Measurements from ENCODE around the gene SLC26A8.
"Not testable (repeated sequence)": the region's sequence is repeated elsewhere in the genome, so short reads cannot be mapped to it uniquely, and the experiment has no call there.

DNA sequence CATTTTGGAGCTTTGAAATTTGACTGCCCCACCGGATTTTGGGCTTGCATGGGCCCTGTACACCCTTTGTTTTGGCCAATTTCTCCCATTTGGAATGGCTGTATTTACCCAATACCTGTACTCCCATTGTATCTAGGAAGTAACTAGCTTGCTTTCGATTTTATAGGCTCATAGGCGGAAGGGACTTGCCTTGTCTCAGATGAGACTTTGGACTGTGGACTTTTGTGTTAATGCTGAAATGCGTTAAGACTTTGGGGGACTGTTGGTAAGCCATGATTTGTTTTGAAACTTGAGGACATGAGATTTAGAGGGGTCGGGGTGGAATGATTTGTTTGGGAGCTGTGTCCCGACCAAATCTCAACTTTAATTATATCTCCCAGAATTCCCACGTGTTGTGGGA is 83.3 kb downstream of the SLC26A8 start:
- TF ChIP-seq, protein P1, sequence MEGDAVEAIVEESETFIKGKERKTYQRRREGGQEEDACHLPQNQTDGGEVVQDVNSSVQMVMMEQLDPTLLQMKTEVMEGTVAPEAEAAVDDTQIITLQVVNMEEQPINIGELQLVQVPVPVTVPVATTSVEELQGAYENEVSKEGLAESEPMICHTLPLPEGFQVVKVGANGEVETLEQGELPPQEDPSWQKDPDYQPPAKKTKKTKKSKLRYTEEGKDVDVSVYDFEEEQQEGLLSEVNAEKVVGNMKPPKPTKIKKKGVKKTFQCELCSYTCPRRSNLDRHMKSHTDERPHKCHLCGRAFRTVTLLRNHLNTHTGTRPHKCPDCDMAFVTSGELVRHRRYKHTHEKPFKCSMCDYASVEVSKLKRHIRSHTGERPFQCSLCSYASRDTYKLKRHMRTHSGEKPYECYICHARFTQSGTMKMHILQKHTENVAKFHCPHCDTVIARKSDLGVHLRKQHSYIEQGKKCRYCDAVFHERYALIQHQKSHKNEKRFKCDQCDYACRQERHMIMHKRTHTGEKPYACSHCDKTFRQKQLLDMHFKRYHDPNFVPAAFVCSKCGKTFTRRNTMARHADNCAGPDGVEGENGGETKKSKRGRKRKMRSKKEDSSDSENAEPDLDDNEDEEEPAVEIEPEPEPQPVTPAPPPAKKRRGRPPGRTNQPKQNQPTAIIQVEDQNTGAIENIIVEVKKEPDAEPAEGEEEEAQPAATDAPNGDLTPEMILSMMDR (conservative IDR thresholded peaks at IDR 0.05 in 1 of 2, IDR thresholded peaks at IDR 0.05 in 1 of 2; ENCODE audit: extremely low read depth in 1 of 2, insufficient read depth in 1 of 2, low read depth in 1 of 2, low read length in 2 of 2) = not testable (repeated sequence)
- TF ChIP-seq EZH2 (IDR thresholded peaks at IDR 0.05; ENCODE audit: borderline replicate concordance, low read length) = not testable (repeated sequence)
